Measurements from ENCODE around the gene RHOD.

The RHOD gene

DNA sequence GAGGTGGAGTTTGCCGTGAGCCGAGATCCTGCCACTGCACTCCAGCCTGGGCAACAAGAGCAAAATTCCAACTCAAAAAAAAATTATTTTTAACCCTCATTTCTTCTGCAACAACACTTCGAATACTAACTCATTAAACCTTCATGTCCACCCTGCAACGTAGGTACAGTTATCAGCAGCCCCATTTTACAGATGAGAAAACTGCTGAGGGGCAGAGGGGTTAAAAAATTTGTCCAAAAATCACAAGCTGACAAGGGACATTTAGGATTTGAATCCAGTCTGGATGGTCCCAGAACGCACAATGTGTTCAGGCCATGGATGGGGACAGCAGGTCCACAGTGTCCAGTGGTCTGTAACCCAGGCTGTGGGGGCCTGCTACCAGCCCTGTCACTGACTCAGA is 29.0 kb downstream of the RHOD start:
- H3K4me3 ChIP-seq (ENCODE audit: low read length): no peak overlapping the region
- DNase-seq (ENCODE audit: low read depth): no peak
- TF ChIP-seq, protein P1, sequence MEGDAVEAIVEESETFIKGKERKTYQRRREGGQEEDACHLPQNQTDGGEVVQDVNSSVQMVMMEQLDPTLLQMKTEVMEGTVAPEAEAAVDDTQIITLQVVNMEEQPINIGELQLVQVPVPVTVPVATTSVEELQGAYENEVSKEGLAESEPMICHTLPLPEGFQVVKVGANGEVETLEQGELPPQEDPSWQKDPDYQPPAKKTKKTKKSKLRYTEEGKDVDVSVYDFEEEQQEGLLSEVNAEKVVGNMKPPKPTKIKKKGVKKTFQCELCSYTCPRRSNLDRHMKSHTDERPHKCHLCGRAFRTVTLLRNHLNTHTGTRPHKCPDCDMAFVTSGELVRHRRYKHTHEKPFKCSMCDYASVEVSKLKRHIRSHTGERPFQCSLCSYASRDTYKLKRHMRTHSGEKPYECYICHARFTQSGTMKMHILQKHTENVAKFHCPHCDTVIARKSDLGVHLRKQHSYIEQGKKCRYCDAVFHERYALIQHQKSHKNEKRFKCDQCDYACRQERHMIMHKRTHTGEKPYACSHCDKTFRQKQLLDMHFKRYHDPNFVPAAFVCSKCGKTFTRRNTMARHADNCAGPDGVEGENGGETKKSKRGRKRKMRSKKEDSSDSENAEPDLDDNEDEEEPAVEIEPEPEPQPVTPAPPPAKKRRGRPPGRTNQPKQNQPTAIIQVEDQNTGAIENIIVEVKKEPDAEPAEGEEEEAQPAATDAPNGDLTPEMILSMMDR (conservative IDR thresholded peaks at IDR 0.05; ENCODE audit: low read depth, low read length): no peak

DNA sequence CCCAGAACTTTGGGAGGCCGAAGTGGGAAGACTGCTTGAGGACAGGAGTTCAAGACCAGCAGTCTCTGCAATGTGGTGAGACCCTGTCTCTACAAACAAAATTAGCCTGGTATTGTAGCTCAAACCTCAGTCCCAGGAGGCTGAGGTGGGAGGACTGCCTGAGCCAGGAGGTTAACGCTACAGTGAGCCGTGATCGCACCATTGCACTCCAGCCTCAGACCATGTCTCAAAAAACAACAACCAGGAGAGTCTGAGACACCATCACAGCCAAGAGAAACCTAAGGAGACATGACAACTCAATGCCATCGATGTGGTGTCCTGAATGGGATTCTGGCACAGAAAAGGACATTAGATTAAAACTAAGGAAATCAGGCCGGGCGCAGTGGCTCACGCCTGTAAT is 34.1 kb downstream of the RHOD start:
- TF ChIP-seq, protein P1 (conservative IDR thresholded peaks at IDR 0.05; ENCODE audit: low read depth, low read length): no peak
- DNase-seq (ENCODE audit: low read depth): no peak
- no peak overlapping the region for H3K4me3 ChIP-seq (ENCODE audit: low read length)

DNA sequence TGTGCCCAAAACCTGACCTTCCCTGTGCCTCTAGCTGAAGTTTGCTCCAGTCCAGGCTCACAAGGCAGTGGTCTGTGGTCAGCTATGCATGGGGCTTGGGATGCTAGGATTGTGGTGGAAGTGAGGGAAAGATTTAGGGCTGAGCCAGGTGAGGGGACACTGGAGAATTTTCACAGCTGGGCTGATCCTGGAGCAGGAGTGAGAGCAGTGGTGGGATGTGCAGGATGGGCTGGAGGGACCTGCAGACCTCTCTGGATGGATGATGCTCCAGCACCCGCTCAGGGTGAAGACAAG is 38.5 kb downstream of the RHOD start:
- TF ChIP-seq, protein P1 (conservative IDR thresholded peaks at IDR 0.05; ENCODE audit: low read depth, low read length): no peak
- no peak for DNase-seq (ENCODE audit: low read depth)
- H3K4me3 ChIP-seq (ENCODE audit: low read length): no peak overlapping the region

DNA sequence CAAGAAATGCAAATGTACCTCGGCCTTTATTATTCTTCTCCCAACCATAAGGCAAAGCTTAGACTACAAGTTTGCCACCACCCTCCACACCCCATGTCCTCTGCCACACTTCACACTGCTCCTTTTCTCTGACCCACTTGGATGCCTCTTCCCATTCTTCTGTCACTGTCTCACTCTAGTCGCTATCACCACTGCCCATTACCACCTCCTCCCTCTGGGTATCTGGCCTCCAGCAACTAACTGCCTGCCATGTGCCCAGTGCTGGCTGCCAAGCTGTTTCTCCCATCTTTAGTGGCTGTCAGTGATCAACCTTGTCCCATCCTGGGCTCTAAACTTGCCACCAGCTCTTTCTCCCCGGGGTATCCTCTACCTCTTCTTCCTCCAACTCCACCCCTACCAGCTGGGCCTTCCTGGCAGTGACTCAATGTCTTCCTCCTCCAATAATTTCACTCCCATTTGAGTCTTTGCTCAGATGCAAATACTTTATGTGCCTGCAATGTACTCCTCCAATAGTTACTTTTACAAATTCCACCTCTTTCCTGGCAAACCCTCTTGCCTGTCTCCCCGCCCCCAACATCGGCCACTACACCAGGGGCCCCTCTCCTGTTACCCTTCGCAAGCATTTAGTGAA is 42.3 kb downstream of the RHOD start:
- no peak overlapping the region for H3K4me3 ChIP-seq (ENCODE audit: low read length)
- TF ChIP-seq, protein P1 (conservative IDR thresholded peaks at IDR 0.05; ENCODE audit: low read depth, low read length): no peak
- DNase-seq (ENCODE audit: low read depth): no peak

DNA sequence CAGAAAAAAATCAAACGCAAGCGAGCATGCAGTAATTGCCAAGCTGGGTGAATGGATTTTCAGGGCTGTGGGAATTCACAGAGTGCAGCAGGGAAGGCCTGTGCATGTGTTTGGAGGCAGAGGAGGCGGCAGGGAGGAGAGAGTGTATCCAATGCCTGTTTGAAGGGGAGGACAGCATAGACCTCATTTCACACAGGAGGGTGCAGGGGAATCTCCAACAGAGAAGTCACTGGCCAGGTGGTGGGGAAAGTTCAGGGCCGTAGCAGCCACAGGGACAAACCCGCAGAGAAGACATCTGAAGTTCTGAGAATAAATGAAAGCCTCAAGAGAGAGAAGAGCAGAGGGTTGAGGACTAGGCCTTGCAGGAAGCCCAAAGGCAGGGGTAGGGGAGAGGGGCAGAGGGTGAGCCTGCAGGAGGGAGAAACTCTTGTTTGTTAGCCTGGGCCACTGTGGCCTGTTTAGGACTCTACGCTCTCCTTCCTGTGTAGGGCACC is 43.2 kb downstream of the RHOD start:
- H3K4me3 ChIP-seq (ENCODE audit: low read length): no peak overlapping the region
- TF ChIP-seq, protein P1 (conservative IDR thresholded peaks at IDR 0.05; ENCODE audit: low read depth, low read length): no peak

DNA sequence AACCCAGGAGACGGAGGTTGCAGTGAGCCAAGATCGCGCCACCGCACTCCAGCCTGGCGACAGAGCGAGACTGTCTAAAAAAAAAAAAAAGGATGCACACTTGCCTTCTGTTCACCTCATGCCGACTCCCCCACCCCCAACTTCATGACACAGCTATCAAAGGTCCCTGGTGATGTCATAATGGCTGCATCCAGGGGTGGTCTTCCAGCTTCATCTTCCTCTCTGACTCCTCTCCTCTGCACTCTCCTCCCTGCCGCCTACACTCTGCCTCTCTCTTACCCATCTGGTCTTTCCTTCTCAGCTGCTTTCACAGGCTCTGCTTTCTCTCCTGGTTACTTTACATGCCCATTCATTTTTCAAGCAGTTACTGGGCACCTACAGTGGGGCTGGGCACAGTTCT is 46.0 kb downstream of the RHOD start:
- H3K4me3 ChIP-seq (ENCODE audit: low read length): no peak overlapping the region
- TF ChIP-seq, protein P1 (conservative IDR thresholded peaks at IDR 0.05; ENCODE audit: low read depth, low read length): no peak
- no peak for DNase-seq (ENCODE audit: low read depth)

More for the DNA sequence above, 43.2 kb downstream of the RHOD start:
- no peak for DNase-seq (ENCODE audit: low read depth)

DNA sequence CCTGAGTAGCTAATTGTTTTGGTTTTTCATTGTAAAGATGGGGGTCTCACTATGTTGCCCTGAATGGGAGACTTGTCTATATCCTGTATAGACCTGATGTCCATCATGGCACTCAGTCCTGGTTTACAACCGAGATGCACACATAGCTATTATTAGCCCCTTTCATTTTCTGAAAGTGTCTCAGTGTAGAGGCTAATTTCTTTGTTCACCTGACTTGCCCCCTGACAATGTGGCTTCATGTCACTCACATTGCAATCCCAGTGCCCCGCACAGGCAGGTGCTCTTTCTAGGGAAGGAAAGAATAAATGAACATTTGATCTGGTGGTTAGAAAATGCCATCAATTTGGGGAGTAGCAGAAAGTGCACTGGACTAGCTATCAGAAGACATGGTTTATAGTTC is 49.3 kb downstream of the RHOD start:
- DNase-seq (ENCODE audit: low read depth): no peak
- TF ChIP-seq, protein P1 (conservative IDR thresholded peaks at IDR 0.05; ENCODE audit: low read depth, low read length): no peak
- H3K4me3 ChIP-seq (ENCODE audit: low read length): no peak overlapping the region

Data from retinal pigment epithelial cell (primary cell).